Right lobe of liver (tissue), 6 donors: Measurements from ENCODE around the gene RHBDL1. TPM values are rescaled to one million over a fixed set of nuclear protein-coding genes. Genes with fewer than 3 reads are reported as not detected.

Source experiments
- ATAC-seq, 4 donors: fragments of 200-7000 bp; cut with Tn5 transposase; one replicate each; pipeline ENCODE4 v1.9.1; 2020; ENCODE audit warnings: mild to moderate bottlenecking in 4 of 4, moderate library complexity in 4 of 4
- DNase-seq, 3 donors: peaks; one replicate each; pipeline ENCODE4 v3.0.0-alpha.2; 2020
- H3K27ac ChIP-seq, 3 donors: fragments of 200-600 bp; one replicate each; pipeline ENCODE4 v1.8.0; 2022
- H3K27me3 ChIP-seq, 2 donors: fragments of 200-600 bp; one replicate each; pipeline ENCODE4 v1.8.0; 2022
- H3K36me3 ChIP-seq, 4 donors: fragments of 200-600 bp; sonication (generic) in 1 of 4; one replicate each; pipeline versions ENCODE4 v1.5.1 to v1.8.0; 2017 to 2022; ENCODE audit warnings: control low read depth in 1 of 4
- H3K4me1 ChIP-seq, 4 donors: fragments of 200-600 bp; sonication (generic) in 1 of 4; one replicate each; pipeline versions ENCODE4 v1.5.1 to v1.8.0; 2017 to 2022; ENCODE audit warnings: control low read depth in 1 of 4
- H3K4me3 ChIP-seq, 3 donors: fragments of 200-600 bp; one replicate each; pipeline ENCODE4 v1.8.0; 2022
- H3K9me3 ChIP-seq, 4 donors: fragments of 200-600 bp; sonication (generic) in 1 of 4; one replicate each; pipeline versions ENCODE4 v1.5.1 to v1.8.0; 2017 to 2022; ENCODE audit warnings: control low read depth in 1 of 4
- POLR2A ChIP-seq: fragments of 450-650 bp; IDR thresholded peaks from one replicate; pipeline ENCODE4 v1.6.1; 2017; ENCODE audit warnings: antibody characterized with exemption, mild to moderate bottlenecking
- WGBS: methylation state at CpG from one replicate; pipeline ENCODE4 v1.1.6; 2018; ENCODE audit warnings: low coverage, low lambda C conversion rate; ENCODE audit not compliant: insufficient coverage; ENCODE audit errors: missing lambda C conversion rate; 5-methylcytosine and 5-hydroxymethylcytosine counted together
- intact Hi-C, 2 donors: fragments of 100-400 bp; cut with DNase I; formaldehyde crosslinking; loops; one replicate each; pipeline versions ENCODE4 v1.11.2 to v1.14.1; 2022
- total RNA-seq, 6 experiments: library from RNA; depleted of rRNA in 2 of 6; stranded (reverse); fragments of >200 nt in 2 of 6; fragmentation: NEBNext Ultra II Directional in 3 of 6; extraction: Animal tissue kit (Norgen Biotek cat#: 25700) in 3 of 6; gene quantifications; one replicate each; pipeline versions ENCODE4 v1.1.0 to v1.2.4, GENCODE V29; 2016 to 2023
- TF ChIP-seq, protein P1 (sequence below), 4 donors: fragments of 200-600 bp in 3 of 4; fragments of 450-650 bp in 1 of 4; IDR thresholded peaks; one replicate each; pipeline versions ENCODE4 v1.5.1 to v1.8.0; 2016 to 2022; ENCODE audit warnings: antibody characterized with exemption in 4 of 4, mild to moderate bottlenecking in 2 of 4
- donor health status: DM: no; HTN: yes; CAD: no.
- donor health status: DM: no; HTN: no; CAD: no.
- donor health status: DM: no; HTN: no; CAD: no.
- donor health status: DM: no; HTN: yes; CAD: no.
- donor health status: DM: no; HTN: yes; CAD: no.

RHBDL1 gene
- total RNA-seq, 6 experiments from 2014 or later: 0.37 to 1.1 (median 0.60) TPM

DNA sequence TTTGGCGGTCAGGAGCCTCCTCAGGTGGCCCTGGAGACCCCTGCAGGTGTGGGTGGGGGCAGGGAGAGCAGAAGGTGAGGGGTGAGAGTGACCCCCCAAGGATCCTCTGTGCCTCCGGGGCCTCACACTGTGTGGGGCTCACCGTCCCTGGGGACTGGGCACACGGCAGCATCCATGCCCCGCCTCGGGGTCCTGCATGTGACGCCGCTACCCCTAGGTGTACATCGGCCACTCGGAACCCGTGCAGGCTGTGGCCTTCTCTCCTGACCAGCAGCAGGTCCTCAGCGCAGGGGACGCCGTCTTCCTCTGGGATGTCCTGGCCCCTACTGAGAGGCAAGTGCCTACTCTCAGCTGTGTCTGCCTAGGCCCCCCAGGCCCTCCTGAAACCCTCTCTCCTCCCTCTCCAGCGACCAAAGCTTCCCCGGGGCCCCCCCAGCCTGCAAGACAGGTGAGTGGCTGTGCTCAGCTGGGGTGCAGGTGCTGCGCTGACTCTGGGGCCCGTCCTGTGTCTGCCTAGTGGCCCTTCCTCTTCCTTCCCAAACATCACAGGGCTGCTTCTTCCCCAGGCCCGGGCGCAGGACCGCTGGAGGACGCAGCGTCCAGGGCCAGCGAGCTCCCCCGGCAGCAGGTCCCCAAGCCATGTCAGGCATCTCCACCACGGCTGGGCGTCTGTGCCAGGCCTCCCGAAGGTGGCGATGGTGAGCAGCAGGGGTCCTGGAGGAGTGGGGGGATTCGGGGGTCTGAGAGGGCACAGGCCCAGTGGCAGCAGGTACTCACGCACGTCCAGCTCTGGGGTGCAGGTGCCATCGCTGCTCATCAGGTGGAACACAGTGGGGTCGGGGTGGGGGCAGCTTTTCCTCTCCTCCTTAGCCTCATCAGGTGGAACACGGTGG is 16.5 kb upstream of the RHBDL1 start:
- H3K36me3 ChIP-seq: no peaks in the 10 kb centered on the region
- TF ChIP-seq, protein P1, sequence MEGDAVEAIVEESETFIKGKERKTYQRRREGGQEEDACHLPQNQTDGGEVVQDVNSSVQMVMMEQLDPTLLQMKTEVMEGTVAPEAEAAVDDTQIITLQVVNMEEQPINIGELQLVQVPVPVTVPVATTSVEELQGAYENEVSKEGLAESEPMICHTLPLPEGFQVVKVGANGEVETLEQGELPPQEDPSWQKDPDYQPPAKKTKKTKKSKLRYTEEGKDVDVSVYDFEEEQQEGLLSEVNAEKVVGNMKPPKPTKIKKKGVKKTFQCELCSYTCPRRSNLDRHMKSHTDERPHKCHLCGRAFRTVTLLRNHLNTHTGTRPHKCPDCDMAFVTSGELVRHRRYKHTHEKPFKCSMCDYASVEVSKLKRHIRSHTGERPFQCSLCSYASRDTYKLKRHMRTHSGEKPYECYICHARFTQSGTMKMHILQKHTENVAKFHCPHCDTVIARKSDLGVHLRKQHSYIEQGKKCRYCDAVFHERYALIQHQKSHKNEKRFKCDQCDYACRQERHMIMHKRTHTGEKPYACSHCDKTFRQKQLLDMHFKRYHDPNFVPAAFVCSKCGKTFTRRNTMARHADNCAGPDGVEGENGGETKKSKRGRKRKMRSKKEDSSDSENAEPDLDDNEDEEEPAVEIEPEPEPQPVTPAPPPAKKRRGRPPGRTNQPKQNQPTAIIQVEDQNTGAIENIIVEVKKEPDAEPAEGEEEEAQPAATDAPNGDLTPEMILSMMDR (IDR thresholded peaks at IDR 0.05): no peak
- TF ChIP-seq POLR2A: no peak
- intact Hi-C loops: no loop called here

DNA sequence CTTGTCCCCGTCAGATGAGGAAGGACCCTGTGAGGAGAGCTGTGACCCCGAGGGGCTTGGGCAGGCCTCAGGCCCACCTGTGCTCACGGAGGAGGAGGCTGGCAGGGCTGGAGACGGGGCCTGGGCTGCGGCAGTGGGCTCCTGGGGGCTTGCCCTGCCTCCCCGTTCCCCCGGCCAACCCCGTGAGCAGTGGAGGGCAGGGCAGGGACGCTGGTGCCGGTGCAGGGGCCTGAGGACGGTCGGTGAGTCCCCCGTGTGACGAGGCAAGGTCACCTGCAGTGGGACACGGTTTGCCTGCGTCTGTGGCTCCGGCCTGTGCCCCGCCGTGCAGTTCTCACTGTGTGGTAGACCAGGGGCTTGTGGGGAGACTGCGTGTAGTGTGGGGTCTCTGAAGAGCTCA is 15.9 kb upstream of the RHBDL1 start:
- Histone ChIP-seq H3K4me3 (no peak overlapping the region), H3K36me3 (no peaks in the 10 kb centered on the region), H3K27me3 (no peaks in the 10 kb centered on the region), H3K4me1 (peaks cover 0 to 11% (median 0%) of the 10 kb centered on the region in 4 donors), H3K9me3 (no peaks in the 10 kb centered on the region), H3K27ac (no peak overlapping the region)
- ATAC-seq (no peak), DNase-seq (no peak)
- intact Hi-C loops: no loop called here
- no CpG with 5 or more reads among the region's 20 CpGs for WGBS
- TF ChIP-seq, protein P1 (IDR thresholded peaks at IDR 0.05): no peak
- no peak for TF ChIP-seq POLR2A

More for the DNA sequence above, 16.5 kb upstream of the RHBDL1 start:
- ATAC-seq (no peak), DNase-seq (no peak)
- H3K4me1 ChIP-seq: peaks cover 0 to 11% (median 0%) of the 10 kb centered on the region in 4 donors
- H3K27ac ChIP-seq: no peak overlapping the region
- H3K4me3 ChIP-seq: no peak overlapping the region
- 60% methylated on average over 1 of the region's 35 CpGs for WGBS
- no peaks in the 10 kb centered on the region for H3K27me3 ChIP-seq
- no peaks in the 10 kb centered on the region for H3K9me3 ChIP-seq

DNA sequence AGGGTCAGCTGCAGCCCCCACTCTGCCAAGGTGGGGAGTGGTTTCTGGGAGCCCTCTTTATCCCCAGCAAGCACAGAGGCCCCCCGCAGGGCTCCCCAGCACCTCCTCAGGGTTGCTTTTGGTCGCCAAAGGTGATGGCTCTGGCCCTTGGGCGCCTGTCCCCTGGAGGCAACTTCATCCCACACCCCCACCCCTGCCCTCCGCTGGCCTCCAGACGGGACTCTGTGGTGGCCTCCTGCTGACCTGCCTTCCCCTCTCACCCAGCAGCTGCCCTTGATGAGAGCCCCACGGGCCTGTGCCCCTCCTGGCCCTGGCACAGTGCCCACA is 15.4 kb upstream of the RHBDL1 start:
- no peak overlapping the region for H3K4me3 ChIP-seq
- ATAC-seq: no peak
- H3K27ac ChIP-seq: no peak overlapping the region
- no peaks in the 10 kb centered on the region for H3K36me3 ChIP-seq
- H3K9me3 ChIP-seq: no peaks in the 10 kb centered on the region
- WGBS: 100% methylated on average over 1 of the region's 6 CpGs
- H3K27me3 ChIP-seq: no peaks in the 10 kb centered on the region
- TF ChIP-seq POLR2A: no peak
- TF ChIP-seq, protein P1 (IDR thresholded peaks at IDR 0.05): no peak
- peaks cover 0 to 11% (median 0%) of the 10 kb centered on the region in 4 donors for H3K4me1 ChIP-seq
- no peak for DNase-seq
- intact Hi-C loops: no loop called here

DNA sequence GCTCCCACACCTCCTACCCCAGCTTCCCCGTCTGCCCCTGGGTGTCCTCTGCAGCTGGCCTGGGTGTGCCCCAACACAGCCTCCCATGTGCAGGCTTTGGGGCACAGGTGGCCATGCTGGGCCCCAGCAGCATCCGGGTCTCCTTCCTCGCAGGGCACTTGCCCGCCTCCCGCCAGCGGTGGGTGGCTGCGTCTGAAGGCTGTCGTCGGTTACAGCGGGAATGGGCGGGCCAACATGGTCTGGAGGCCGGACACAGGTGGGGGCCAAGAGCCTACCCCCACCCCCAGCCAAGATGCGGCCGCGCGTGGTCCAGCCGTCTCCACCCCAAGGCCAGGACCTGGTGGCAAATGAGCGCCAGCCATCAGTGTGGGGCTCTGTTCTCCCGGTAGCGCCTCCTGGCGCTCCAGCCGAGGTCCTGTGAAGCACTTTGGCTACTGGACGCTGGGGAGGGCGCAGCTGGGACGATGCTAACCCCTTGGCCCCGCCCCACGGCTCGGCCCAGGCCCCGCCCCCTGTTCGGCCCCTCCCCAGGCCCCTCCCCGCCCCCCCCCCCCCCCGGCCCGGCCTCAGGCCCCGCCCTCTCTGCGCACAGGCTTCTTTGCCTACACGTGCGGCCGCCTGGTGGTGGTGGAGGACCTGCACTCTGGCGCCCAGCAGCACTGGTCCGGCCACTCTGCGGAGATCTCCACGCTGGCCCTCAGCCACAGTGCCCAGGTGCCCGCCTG is 14.8 kb upstream of the RHBDL1 start:
- TF ChIP-seq POLR2A: peak; percentile 12
- TF ChIP-seq, protein P1 (IDR thresholded peaks at IDR 0.05): peak; percentile 36 to 53 (median 47)
- Histone ChIP-seq H3K4me3 (peak overlapping the region in 1 of 3 donors; percentile 26), H3K4me1 (peaks cover 0 to 11% (median 0%) of the 10 kb centered on the region in 4 donors), H3K9me3 (no peaks in the 10 kb centered on the region), H3K27me3 (no peaks in the 10 kb centered on the region), H3K36me3 (no peaks in the 10 kb centered on the region), H3K27ac (peak overlapping the region in 2 of 3 donors; percentile 16 to 49)
- ATAC-seq: peak; percentile 79 to 90 (median 82)
- intact Hi-C loops: no loop called here
- peak; percentile 83 to 91 (median 91) for DNase-seq
- 6% methylated on average over 7 of the region's 43 CpGs for WGBS
